AG09309 (cell line): Measurements from ENCODE around the gene CMTM1.
"Not testable (repeated sequence)": the region's sequence is repeated elsewhere in the genome, so short reads cannot be mapped to it uniquely, and the experiment has no call there.

Experiments used
- DNase-seq: peaks from one replicate; pipeline ENCODE4 v3.0.0-alpha.2; 2010; ENCODE audit warnings: low read depth
- H3K4me3 ChIP-seq: 2 replicates; pipeline ENCODE4 v1.5.1; 2011; ENCODE audit warnings: mild to moderate bottlenecking, low read depth, low read length, moderate library complexity; ENCODE audit not compliant: control insufficient read depth
- CTCF ChIP-seq: IDR thresholded peaks from 2 replicates; pipeline ENCODE4 v1.5.1; 2011; ENCODE audit warnings: mild to moderate bottlenecking, low read depth, low read length, inconsistent platforms; ENCODE audit not compliant: insufficient read depth, control insufficient read depth; ENCODE audit errors: missing control alignments

Gene CMTM1

DNA sequence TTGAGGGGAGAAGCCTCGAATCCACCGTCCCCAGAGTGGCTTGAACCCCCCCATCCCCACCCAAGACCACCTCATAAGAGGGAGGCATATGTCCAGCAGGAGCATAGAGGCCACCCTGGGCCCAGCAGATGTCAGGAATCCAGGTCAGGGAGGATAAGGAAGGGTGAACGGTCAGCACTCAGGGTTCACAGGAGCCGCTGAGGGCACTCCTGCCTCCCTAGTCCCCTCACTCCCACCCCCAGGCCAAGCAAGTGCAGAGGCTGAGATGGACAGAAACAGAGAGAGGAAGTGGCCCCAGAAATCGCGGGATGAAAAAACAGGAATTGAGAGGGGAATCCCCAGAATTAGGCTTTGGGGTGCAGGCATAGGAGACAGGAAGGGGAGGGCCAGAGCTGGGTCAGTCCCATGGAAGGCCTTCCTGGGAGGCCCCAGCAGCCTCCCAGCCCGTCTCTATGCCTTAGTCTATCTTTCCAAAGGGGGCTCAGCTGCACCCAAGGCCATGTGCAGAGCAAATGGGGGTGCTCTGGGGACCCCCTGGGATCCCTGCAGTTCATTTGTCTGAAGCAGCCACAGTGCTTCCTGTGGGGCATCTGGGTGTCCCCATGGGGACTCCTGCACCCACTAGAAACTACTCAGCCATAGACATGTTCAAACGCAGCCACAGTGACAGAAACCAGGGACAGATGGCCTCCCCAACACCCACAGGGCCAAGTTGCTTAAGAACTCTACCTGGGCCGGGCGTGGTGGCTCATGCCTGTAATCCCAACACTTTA lies 39.9 kb downstream of the CMTM1 start:
- H3K4me3 ChIP-seq = peak overlapping the region; percentile 49
- no peak for DNase-seq
- no peak for TF ChIP-seq CTCF

GRCh38 chr16:66608241-66609138 lies 42.3 kb downstream of the CMTM1 start:
- H3K4me3 ChIP-seq = no peak overlapping the region
- DNase-seq = no peak
- peak; percentile 96 for TF ChIP-seq CTCF

DNA sequence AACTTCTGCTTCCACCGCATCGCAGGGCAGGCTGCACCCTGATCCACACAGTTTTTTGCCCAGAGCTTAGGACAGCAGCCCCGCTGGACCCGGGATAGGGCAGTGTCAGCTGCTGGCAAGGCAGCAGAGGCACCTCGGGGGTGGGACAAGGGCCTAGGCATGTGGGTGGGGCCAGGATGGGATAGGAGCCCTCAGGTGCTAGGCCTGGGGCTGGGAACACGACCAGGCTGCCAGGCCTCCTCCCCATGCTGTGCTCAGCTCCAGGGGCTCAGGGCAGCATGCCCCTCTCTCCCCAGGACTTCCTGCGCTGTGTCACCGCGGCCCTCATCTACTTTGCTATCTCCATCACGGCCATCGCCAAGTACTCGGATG lies 42.9 kb downstream of the CMTM1 start:
- TF ChIP-seq CTCF = no peak
- DNase-seq = no peak
- H3K4me3 ChIP-seq = no peak overlapping the region

- DNase-seq = no peak
- no peak overlapping the region for H3K4me3 ChIP-seq
- no peak for TF ChIP-seq CTCF
These were observed 44.0 kb downstream of the CMTM1 start for GRCh38 chr16:66610111-66610820.

DNA sequence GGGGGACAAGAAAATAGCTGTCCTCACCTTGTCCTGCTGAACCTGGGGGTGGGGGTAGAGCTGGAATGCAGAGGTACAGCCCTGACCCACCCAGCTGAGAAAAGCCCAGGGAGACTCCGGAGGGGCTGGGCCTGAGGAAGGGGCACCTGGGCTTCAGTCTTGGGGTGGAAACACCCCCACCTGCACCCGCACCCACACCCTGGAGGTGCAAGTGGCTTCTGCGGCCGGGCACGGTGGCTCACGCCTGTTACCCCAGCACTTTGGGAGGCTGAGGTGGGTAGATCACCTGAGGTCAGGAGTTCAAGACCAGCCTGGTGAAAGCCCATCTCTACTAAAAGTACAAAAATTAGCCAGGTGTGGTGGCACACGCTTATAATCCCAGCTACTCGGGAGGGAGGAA lies 45.7 kb downstream of the CMTM1 start:
- not testable (repeated sequence) for DNase-seq

DNA sequence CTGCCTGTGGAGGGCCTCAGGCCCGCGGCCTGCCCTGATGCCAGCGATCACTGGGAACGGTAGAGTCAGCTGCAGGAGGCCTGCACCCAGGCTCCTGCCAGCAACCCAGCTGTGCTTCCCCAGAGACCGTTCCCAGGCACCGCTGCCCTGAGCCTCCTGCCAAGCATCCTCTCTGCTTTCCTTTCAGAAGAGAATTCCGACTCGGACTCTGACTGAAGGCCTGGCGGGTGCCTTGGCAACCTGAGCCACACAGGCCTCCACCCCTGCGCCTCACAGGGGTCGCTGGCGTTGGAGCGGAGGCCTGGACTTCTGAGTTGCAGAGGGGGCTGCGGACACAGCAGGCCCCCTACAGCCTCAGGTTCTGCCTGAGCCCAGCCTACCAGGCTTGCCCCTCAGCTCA lies 46.2 kb downstream of the CMTM1 start:
- no peak for TF ChIP-seq CTCF
- no peak for DNase-seq
- H3K4me3 ChIP-seq = no peak overlapping the region

More for the DNA sequence above, 45.7 kb downstream of the CMTM1 start:
- H3K4me3 ChIP-seq = not testable (repeated sequence)
